ENCODE measurements around the gene LLGL2. TPM values are rescaled to one million over a fixed set of nuclear protein-coding genes. Genes with fewer than 3 reads are reported as not detected.
"Not testable (repeated sequence)": the region's sequence is repeated elsewhere in the genome, so short reads cannot be mapped to it uniquely, and the experiment has no call there.

LLGL2 gene
- total and polyA plus RNA-seq, 10 of the 15 experiments (the other 5 are each of a cell fraction or from before 2014, with no cell fraction given) = 0.21 to 9.9 (median 4.5) TPM

DNA sequence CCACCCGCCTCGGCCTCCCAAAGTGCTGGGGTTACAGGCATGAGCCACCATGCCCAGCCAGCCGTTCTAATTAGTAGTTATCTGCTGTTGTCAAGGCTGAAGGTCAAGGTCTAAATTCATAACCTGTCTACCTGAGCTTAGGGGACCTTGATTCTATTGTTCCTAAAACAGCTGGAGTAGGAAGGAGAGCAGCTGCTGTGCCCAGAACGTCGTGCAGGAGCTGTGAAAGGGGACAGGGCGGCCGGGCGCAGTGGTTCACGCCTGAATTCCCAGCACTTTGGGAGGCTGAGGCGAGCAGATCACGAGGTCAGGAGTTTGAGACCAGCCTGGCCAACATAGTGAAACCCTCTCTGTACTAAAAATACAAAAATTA lies 48.0 kb upstream of the LLGL2 start:
- H3K4me2 ChIP-seq (ENCODE audit: control insufficient read depth, insufficient read depth); FAIRE-seq; H3K27me3 ChIP-seq (replicated peaks in 1 of 2; ENCODE audit: control insufficient read depth in 2 of 2, insufficient read depth in 2 of 2, low read length in 1 of 2); H3K79me2 ChIP-seq (ENCODE audit: control insufficient read depth, insufficient read depth, low read length); ATAC-seq; in situ Hi-C loops (cut with MboI); H3K9me3 ChIP-seq (replicated peaks; ENCODE audit: control insufficient read depth, insufficient read depth, low read length); SMC1A ChIA-PET (ENCODE audit: uncharacterized antibody, unreplicated experiment); BruUV-seq (replicated peaks); H3K4me1 ChIP-seq (ENCODE audit: control insufficient read depth, insufficient read depth, low read length); H4K20me1 ChIP-seq (ENCODE audit: control insufficient read depth, insufficient read depth); H3K27ac ChIP-seq (ENCODE audit: control insufficient read depth, insufficient read depth); H3K9ac ChIP-seq (ENCODE audit: control insufficient read depth, insufficient read depth, low read length); RAD21 ChIA-PET (ENCODE audit: unreplicated experiment); POLR2A ChIA-PET; H3K4me3 ChIP-seq; H3K36me3 ChIP-seq (ENCODE audit: control insufficient read depth in 2 of 2, insufficient read depth in 2 of 2, low read length in 1 of 2); intact Hi-C loops (cut with micrococcal nuclease; ENCODE audit: unreplicated experiment); H2AFZ ChIP-seq (ENCODE audit: control insufficient read depth, low read depth, low read length); DNase-seq (ENCODE audit: low read depth, low spot score): not testable (repeated sequence)
- CTCF ChIA-PET = interaction anchor here (1.1 kb wide), 1 partner anchor 157 kb away, joined by 3 read pairs; no protein-coding TSS in a partner anchor
- 93% methylated on average over 11 of the region's 11 CpGs for WGBS (ENCODE audit: insufficient coverage, insufficient replicate concordance, low lambda C conversion rate, missing lambda C conversion rate)

DNA sequence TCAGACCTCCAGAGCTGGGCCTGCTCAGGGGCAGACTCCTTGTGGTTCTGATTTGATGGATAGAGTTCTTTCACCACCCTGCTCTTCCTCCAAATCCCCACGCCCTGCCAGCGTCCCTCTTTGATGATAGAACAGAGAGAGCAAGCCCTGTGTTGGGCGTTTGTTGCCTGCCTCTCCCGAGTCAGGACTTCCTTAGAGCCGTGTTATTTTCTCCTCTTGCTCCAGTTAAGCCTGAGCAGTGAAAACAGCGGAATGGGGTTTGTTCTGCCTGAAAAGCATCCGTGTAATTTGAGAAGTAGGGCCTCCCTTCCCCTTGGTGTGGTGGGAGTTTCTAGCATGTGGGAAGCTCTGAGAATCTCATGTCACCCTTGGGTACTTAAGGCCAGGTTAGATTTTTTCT lies 47.0 kb upstream of the LLGL2 start:
- H4K20me1 ChIP-seq (ENCODE audit: control insufficient read depth, insufficient read depth) = no peaks in the 10 kb centered on the region
- intact Hi-C loops (cut with micrococcal nuclease; ENCODE audit: unreplicated experiment) (no loop called here), in situ Hi-C loops (cut with MboI) (no loop called here)
- ChIA-PET SMC1A (ENCODE audit: uncharacterized antibody, unreplicated experiment) (interaction anchor here (0.6 kb wide), 1 partner anchor 14 kb away, joined by 3 read pairs; no protein-coding TSS in a partner anchor), CTCF (interaction anchor here (1.0 kb wide), 1 partner anchor 158 kb away, joined by 3 read pairs; no protein-coding TSS in a partner anchor), RAD21 (ENCODE audit: unreplicated experiment) (no interaction called here), POLR2A (interaction anchor here (0.7 kb wide), 1 partner anchor 129 kb away, joined by 3 read pairs; no protein-coding TSS in a partner anchor)
- no peak for FAIRE-seq
- H3K4me3 ChIP-seq = no peak overlapping the region
- H3K9me3 ChIP-seq (replicated peaks; ENCODE audit: control insufficient read depth, insufficient read depth, low read length) = no peaks in the 10 kb centered on the region
- no peak for DNase-seq (ENCODE audit: low read depth, low spot score)
- H3K9ac ChIP-seq (ENCODE audit: control insufficient read depth, insufficient read depth, low read length) = no peak overlapping the region
- H3K36me3 ChIP-seq (ENCODE audit: control insufficient read depth in 2 of 2, insufficient read depth in 2 of 2, low read length in 1 of 2) = peaks cover 3% of the 10 kb centered on the region in 2 experiments; a peak in 3 of 4 replicates
- H2AFZ ChIP-seq (ENCODE audit: control insufficient read depth, low read depth, low read length) = no peak overlapping the region
- no peaks in the 10 kb centered on the region for H3K27me3 ChIP-seq (replicated peaks in 1 of 2; ENCODE audit: control insufficient read depth in 2 of 2, insufficient read depth in 2 of 2, low read length in 1 of 2)
- no peaks in the 10 kb centered on the region for H3K4me1 ChIP-seq (ENCODE audit: control insufficient read depth, insufficient read depth, low read length)
- H3K27ac ChIP-seq (ENCODE audit: control insufficient read depth, insufficient read depth) = no peak overlapping the region
- ATAC-seq = no peak
- no peaks in the 10 kb centered on the region for H3K79me2 ChIP-seq (ENCODE audit: control insufficient read depth, insufficient read depth, low read length)
- TF ChIP-seq, protein P1, sequence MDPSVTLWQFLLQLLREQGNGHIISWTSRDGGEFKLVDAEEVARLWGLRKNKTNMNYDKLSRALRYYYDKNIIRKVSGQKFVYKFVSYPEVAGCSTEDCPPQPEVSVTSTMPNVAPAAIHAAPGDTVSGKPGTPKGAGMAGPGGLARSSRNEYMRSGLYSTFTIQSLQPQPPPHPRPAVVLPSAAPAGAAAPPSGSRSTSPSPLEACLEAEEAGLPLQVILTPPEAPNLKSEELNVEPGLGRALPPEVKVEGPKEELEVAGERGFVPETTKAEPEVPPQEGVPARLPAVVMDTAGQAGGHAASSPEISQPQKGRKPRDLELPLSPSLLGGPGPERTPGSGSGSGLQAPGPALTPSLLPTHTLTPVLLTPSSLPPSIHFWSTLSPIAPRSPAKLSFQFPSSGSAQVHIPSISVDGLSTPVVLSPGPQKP (IDR thresholded peaks at IDR 0.05; ENCODE audit: low read depth, low read length) = no peak
- TF ChIP-seq CBX5 (IDR thresholded peaks at IDR 0.05; ENCODE audit: low read depth) = no peak
- TF ChIP-seq CEBPB (IDR thresholded peaks at IDR 0.05; ENCODE audit: borderline replicate concordance in 1 of 2, low read depth in 2 of 2, low read length in 2 of 2) = no peak
- no TSS peak for BruUV-seq (replicated peaks)
- 65% methylated on average over 7 of the region's 7 CpGs for WGBS (ENCODE audit: insufficient coverage, insufficient replicate concordance, low lambda C conversion rate, missing lambda C conversion rate)
- no peak overlapping the region for H3K4me2 ChIP-seq (ENCODE audit: control insufficient read depth, insufficient read depth)
